SK-N-SH treated with all-trans-retinoic acid at 6 μM for 48 hours (cell line): ENCODE data around the gene CCND1.

Experiments used
- ARNTL ChIP-seq: fragments of 450-650 bp; formaldehyde crosslinking; IDR thresholded peaks from 2 replicates; pipeline ENCODE4 v1.5.0; 2020; ENCODE audit warnings: low read depth, mild to moderate bottlenecking, moderate library complexity, borderline replicate concordance
- CSDC2 ChIP-seq: fragments of 250-450 bp; sonication (Bioruptor Pico); IDR thresholded peaks from 2 replicates; pipeline ENCODE4 v1.5.0; 2020; ENCODE audit warnings: mild to moderate bottlenecking, moderate library complexity
- ESRRG ChIP-seq: fragments of 250-450 bp; sonication (Bioruptor Pico); IDR thresholded peaks from 2 replicates; pipeline ENCODE4 v1.6.1; 2021; ENCODE audit warnings: mild to moderate bottlenecking
- TOX ChIP-seq: fragments of 250-450 bp; sonication (Bioruptor Pico); IDR thresholded peaks from 2 replicates; pipeline ENCODE4 v1.8.0; 2021; ENCODE audit warnings: mild to moderate bottlenecking, moderate library complexity, borderline replicate concordance
- ZFP30 ChIP-seq: fragments of 450-650 bp; formaldehyde crosslinking; IDR thresholded peaks from 2 replicates; pipeline ENCODE4 v1.5.0; 2022; ENCODE audit warnings: mild to moderate bottlenecking, moderate library complexity
- ZNF8 ChIP-seq: fragments of 450-650 bp; formaldehyde crosslinking; IDR thresholded peaks from 2 replicates; pipeline ENCODE4 v1.5.0; 2020; ENCODE audit warnings: mild to moderate bottlenecking, moderate library complexity
- TF ChIP-seq, protein P1 (sequence below): fragments of 250-450 bp; sonication (Bioruptor Pico); IDR thresholded peaks from 2 replicates; pipeline ENCODE4 v1.8.0; 2021; ENCODE audit warnings: low read depth, mild to moderate bottlenecking, moderate library complexity, borderline replicate concordance
- TF ChIP-seq, protein P2 (sequence below): fragments of 250-450 bp; sonication (Bioruptor Pico); IDR thresholded peaks from 2 replicates; pipeline ENCODE4 v1.8.0; 2020; ENCODE audit warnings: mild to moderate bottlenecking, moderate library complexity, borderline replicate concordance
- TF ChIP-seq, protein P3 (sequence below): fragments of 250-450 bp; sonication (Bioruptor Pico); IDR thresholded peaks from 2 replicates; pipeline ENCODE4 v1.5.1; 2021; ENCODE audit warnings: mild to moderate bottlenecking, moderate library complexity

DNA sequence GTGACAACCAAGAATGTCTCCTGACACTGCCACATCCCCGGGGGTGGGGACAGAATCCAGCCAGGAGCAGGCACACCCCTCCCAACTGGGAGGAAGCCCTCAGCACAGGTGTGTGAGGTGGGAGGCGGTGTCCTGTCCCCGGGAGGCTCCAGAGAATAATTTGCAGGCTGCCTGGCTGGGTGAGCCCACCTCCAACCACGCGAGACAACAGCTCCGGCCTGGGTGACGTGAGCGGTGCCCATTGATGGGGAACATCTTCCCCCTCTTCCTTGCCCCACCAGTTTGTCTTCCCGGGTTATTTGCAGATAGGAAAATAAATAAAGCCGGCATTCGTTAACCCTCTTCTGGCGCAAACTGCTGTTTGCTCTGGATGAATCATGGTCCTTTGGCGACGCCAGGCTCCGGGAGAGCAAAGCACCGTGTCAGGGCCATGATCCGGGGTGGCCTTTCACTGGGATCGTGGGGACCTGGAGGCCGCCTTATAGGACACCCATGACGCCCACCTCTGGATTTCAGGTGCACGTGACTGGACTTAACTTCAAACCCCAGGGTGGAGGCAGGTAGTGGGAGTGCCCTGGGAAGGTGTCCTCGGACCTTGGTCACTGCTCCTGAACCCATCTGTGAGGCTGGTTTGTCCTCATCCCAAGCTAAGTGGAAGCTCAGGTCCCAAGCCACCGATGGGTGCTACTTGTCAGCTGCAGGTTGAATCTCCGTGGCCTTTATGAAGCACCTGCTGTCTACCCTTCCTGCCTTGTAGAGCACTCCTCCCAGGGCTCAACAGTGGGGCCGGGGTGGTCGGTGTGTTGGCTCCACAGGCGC is 13.9 kb downstream of the CCND1 start:
- TF ChIP-seq, protein P1, sequence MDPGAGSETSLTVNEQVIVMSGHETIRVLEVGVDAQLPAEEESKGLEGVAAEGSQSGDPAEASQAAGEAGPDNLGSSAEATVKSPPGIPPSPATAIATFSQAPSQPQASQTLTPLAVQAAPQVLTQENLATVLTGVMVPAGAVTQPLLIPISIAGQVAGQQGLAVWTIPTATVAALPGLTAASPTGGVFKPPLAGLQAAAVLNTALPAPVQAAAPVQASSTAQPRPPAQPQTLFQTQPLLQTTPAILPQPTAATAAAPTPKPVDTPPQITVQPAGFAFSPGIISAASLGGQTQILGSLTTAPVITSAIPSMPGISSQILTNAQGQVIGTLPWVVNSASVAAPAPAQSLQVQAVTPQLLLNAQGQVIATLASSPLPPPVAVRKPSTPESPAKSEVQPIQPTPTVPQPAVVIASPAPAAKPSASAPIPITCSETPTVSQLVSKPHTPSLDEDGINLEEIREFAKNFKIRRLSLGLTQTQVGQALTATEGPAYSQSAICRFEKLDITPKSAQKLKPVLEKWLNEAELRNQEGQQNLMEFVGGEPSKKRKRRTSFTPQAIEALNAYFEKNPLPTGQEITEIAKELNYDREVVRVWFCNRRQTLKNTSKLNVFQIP, result no peak
- TF ChIP-seq ZFP30 (no peak), ZNF8 (no peak), ARNTL (CRISPR knock-in tag) (no peak), TOX (CRISPR knock-in tag) (no peak), CSDC2 (CRISPR knock-in tag) (no peak), ESRRG (no peak)
- TF ChIP-seq, protein P2, sequence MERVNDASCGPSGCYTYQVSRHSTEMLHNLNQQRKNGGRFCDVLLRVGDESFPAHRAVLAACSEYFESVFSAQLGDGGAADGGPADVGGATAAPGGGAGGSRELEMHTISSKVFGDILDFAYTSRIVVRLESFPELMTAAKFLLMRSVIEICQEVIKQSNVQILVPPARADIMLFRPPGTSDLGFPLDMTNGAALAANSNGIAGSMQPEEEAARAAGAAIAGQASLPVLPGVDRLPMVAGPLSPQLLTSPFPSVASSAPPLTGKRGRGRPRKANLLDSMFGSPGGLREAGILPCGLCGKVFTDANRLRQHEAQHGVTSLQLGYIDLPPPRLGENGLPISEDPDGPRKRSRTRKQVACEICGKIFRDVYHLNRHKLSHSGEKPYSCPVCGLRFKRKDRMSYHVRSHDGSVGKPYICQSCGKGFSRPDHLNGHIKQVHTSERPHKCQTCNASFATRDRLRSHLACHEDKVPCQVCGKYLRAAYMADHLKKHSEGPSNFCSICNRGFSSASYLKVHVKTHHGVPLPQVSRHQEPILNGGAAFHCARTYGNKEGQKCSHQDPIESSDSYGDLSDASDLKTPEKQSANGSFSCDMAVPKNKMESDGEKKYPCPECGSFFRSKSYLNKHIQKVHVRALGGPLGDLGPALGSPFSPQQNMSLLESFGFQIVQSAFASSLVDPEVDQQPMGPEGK, result no peak
- TF ChIP-seq, protein P3, sequence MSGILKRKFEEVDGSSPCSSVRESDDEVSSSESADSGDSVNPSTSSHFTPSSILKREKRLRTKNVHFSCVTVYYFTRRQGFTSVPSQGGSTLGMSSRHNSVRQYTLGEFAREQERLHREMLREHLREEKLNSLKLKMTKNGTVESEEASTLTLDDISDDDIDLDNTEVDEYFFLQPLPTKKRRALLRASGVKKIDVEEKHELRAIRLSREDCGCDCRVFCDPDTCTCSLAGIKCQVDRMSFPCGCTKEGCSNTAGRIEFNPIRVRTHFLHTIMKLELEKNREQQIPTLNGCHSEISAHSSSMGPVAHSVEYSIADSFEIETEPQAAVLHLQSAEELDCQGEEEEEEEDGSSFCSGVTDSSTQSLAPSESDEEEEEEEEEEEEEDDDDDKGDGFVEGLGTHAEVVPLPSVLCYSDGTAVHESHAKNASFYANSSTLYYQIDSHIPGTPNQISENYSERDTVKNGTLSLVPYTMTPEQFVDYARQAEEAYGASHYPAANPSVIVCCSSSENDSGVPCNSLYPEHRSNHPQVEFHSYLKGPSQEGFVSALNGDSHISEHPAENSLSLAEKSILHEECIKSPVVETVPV (CRISPR knock-in tag), result no peak
